Brain microvascular endothelial cell (primary cell): ENCODE measurements around the gene AKAP12.

Experiments used
- DNase-seq: peaks from one replicate; pipeline ENCODE4 v3.0.0-alpha.2; 2020
- H3K27ac ChIP-seq: fragments of 250-450 bp; sonication (Bioruptor Pico); 2 replicates; pipeline ENCODE4 v1.5.1; 2020; ENCODE audit warnings: mild to moderate bottlenecking, moderate library complexity
- H3K27me3 ChIP-seq: fragments of 250-450 bp; sonication (Bioruptor Pico); replicated peaks from 2 replicates; pipeline ENCODE4 v1.5.1; 2020; ENCODE audit warnings: mild to moderate bottlenecking
- H3K36me3 ChIP-seq: fragments of 250-450 bp; sonication (Bioruptor Pico); replicated peaks from 2 replicates; pipeline ENCODE4 v1.5.1; 2020; ENCODE audit warnings: mild to moderate bottlenecking
- H3K4me3 ChIP-seq: 2 replicates; pipeline ENCODE4 v1.5.1; 2011; ENCODE audit warnings: low read depth, mild to moderate bottlenecking, control low read depth, low read length, moderate library complexity
- in situ Hi-C: cut with HindIII; loops from 2 replicates; pipeline ENCODE4 v1.10.0; 2017; ENCODE audit warnings: low sequenced_read_pairs, low pct_ligation_motif_present
- TF ChIP-seq, protein P1 (sequence below): IDR thresholded peaks from 2 replicates; pipeline ENCODE4 v1.5.1; 2011; ENCODE audit warnings: low read depth, mild to moderate bottlenecking, moderate library complexity, low read length, control low read depth, inconsistent platforms; ENCODE audit errors: missing control alignments

Gene AKAP12

GRCh38 chr6:151387175-151387970 is 147.6 kb downstream of the AKAP12 start:
- H3K27ac ChIP-seq: peak overlapping the region; percentile 40
- peak; percentile 58 for DNase-seq

GRCh38 chr6:151388236-151388635 is 148.5 kb downstream of the AKAP12 start:
- peak overlapping the region; percentile 40 for H3K27ac ChIP-seq
- TF ChIP-seq, protein P1, sequence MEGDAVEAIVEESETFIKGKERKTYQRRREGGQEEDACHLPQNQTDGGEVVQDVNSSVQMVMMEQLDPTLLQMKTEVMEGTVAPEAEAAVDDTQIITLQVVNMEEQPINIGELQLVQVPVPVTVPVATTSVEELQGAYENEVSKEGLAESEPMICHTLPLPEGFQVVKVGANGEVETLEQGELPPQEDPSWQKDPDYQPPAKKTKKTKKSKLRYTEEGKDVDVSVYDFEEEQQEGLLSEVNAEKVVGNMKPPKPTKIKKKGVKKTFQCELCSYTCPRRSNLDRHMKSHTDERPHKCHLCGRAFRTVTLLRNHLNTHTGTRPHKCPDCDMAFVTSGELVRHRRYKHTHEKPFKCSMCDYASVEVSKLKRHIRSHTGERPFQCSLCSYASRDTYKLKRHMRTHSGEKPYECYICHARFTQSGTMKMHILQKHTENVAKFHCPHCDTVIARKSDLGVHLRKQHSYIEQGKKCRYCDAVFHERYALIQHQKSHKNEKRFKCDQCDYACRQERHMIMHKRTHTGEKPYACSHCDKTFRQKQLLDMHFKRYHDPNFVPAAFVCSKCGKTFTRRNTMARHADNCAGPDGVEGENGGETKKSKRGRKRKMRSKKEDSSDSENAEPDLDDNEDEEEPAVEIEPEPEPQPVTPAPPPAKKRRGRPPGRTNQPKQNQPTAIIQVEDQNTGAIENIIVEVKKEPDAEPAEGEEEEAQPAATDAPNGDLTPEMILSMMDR: no peak

More at GRCh38 chr6:151387175-151387970, 147.6 kb downstream of the AKAP12 start:
- Histone ChIP-seq H3K4me3 (no peak overlapping the region), H3K36me3 (no peaks in the 10 kb centered on the region), H3K27me3 (no peaks in the 10 kb centered on the region)
- TF ChIP-seq, protein P1: no peak
- in situ Hi-C loops: no loop called here

DNA sequence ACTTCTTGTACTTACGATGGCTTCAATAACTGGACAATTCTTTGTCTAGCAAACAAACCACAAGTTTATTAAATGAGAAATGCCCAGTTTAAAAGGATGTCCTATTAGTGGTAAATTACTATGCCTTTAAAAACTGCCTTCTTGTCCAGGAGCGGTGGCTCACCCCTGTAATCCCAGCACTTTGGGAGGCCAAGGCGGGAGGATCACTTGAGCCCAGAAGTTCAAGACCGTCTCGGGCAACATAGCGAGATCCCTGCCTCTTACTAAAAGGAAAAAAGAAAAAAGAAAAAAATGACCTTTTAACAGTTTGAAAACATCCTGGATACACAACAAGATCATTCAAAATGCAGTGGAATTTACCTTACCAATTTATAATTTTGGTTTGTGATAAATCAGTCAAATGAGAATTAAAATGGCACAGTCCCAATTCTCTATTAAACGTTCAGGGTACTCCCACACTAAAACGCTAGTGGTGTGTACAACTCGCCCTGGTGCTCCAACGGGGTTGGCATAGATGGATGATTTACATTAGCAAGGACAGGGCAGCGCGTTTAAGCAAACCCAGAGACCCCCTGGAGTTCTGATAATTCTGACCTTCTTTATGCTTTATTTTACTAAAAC is 149.3 kb downstream of the AKAP12 start:
- no peaks in the 10 kb centered on the region for H3K27me3 ChIP-seq
- DNase-seq: no peak
- H3K4me3 ChIP-seq: peak overlapping the region; percentile 64
- TF ChIP-seq, protein P1: no peak
- no peaks in the 10 kb centered on the region for H3K36me3 ChIP-seq
- in situ Hi-C loops: no loop called here
- H3K27ac ChIP-seq: peak overlapping the region; percentile 93

More at GRCh38 chr6:151388236-151388635, 148.5 kb downstream of the AKAP12 start:
- DNase-seq: no peak
- H3K27me3 ChIP-seq: no peaks in the 10 kb centered on the region
- in situ Hi-C loops: no loop called here
- H3K36me3 ChIP-seq: no peaks in the 10 kb centered on the region
- H3K4me3 ChIP-seq: no peak overlapping the region

DNA sequence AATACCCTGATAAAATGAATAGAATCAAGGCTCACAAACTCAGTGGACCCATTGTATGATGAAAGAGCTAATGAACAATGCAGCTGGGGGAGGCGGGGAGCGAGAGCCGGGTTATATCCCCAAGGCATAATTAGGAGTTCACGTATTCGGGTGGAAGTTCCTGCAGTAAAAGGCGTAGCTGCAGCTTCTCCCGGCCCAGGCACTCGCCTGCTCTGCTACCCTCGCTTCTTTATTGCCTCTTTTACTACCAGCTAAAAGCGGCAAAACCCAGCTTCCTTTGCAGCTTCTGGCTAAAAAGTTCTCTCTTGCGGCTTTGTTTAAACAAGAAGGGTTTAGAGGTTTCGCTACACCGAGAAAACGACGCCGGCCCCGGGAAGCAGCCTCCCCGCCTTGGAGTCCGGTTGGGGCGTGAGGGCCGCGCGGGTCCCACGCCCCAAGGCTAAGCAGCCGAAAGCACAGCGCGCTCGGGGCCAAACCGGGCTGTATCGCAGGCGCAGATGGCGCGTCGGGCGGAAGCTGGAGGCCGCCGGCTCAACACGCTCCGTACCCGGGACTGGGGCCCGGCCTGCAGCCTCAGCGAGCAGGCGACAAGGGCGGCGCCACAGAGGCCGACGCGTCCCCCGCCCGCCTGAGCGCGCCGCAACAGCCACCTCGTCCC is 150.0 kb downstream of the AKAP12 start:
- no peaks in the 10 kb centered on the region for H3K27me3 ChIP-seq
- DNase-seq: peak; percentile 50
- peak overlapping the region; percentile 64 for H3K4me3 ChIP-seq
- no peaks in the 10 kb centered on the region for H3K36me3 ChIP-seq
- TF ChIP-seq, protein P1: no peak
- in situ Hi-C loops: no loop called here
- peak overlapping the region; percentile 93 for H3K27ac ChIP-seq

DNA sequence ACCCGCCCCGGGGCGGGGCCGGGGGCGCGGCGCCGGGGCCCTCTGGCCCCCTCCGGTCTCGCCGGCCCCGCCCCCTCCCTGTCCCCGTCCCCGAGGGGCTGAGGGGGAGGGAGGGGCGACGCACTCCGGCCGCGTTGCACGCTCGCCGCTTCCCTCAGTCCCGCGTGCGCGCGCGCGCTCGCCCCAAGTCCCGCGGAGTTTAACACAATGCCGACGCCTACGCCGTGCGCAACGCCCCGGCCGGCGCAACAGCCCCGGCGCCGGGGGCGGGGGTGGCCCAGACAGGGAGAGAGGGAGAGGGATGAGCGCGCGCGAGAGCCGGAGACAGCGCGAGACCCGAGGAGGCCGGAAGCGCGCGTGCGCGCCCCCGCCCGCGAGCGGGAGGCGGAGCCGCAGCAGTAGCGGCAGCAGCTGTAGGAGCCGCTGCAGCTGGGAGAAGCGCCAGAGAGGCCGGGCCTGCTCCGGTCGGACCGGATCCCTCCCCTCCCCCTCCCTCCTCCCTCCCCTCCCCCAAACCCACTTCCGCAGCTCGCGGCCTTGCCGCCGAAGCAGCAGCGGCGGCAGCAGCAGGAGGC is 150.6 kb downstream of the AKAP12 start:
- in situ Hi-C loops: no loop called here
- Histone ChIP-seq H3K27me3 (no peaks in the 10 kb centered on the region), H3K4me3 (peak overlapping the region; percentile 77), H3K27ac (peak overlapping the region; percentile 94), H3K36me3 (no peaks in the 10 kb centered on the region)
- TF ChIP-seq, protein P1: no peak
- DNase-seq: peak; percentile 97
